GM12891 (cell line): ENCODE data around the gene HOMER1.
A peak's percentile ranks its signal among the peaks of the same experiment; 100 is the strongest.
"Not testable (repeated sequence)": the region's sequence is repeated elsewhere in the genome, so short reads cannot be mapped to it uniquely, and the experiment has no call there.

Source experiments
- DNase-seq: peaks from one replicate; pipeline ENCODE4 v3.0.0; 2011; ENCODE audit warnings: low spot score; ENCODE audit not compliant: insufficient read length
- FAIRE-seq: peaks from 2 replicates; lab custom pipeline; 2011; peaks lifted over from hg19 to GRCh38; lab: Jason Lieb, UNC
- PAX5 ChIP-seq: IDR thresholded peaks from 2 replicates; pipeline ENCODE4 v1.6.1; 2011; ENCODE audit warnings: low read length, moderate library complexity, mild to moderate bottlenecking; ENCODE audit not compliant: insufficient read depth, severe bottlenecking
- POLR2A ChIP-seq: IDR thresholded peaks from 2 replicates; pipeline ENCODE4 v1.6.1; 2011; ENCODE audit warnings: low read depth, low read length, control low read depth
- POLR2AphosphoS5 ChIP-seq: IDR thresholded peaks from 2 replicates; pipeline ENCODE4 v1.6.1; 2011; ENCODE audit warnings: low read depth, low read length, control low read depth
- POU2F2 ChIP-seq: IDR thresholded peaks from 2 replicates; pipeline ENCODE4 v1.6.1; 2011; ENCODE audit warnings: low read depth, mild to moderate bottlenecking, control low read depth, low read length, moderate library complexity
- SPI1 ChIP-seq: IDR thresholded peaks from 2 replicates; pipeline ENCODE4 v1.6.1; 2011; ENCODE audit warnings: low read depth, low read length, control low read depth
- TAF1 ChIP-seq: IDR thresholded peaks from 2 replicates; pipeline ENCODE4 v1.6.1; 2011; ENCODE audit warnings: low read depth, low read length, control low read depth

The HOMER1 gene

GRCh38 chr5:79521156-79521555 is 7.2 kb upstream of the HOMER1 start:
- DNase-seq (no peak), FAIRE-seq (no peak)
- TF ChIP-seq PAX5 (no peak), SPI1 (no peak), POLR2A (no peak), POU2F2 (no peak), TAF1 (no peak), POLR2AphosphoS5 (no peak)

- peak; percentile 55 for FAIRE-seq
- DNase-seq, result no peak
- TF ChIP-seq SPI1 (no peak), POU2F2 (no peak), PAX5 (no peak), TAF1 (no peak), POLR2A (no peak), POLR2AphosphoS5 (no peak)
Measured at GRCh38 chr5:79518718-79519117, 4.8 kb upstream of the HOMER1 start.

GRCh38 chr5:79517601-79518000 is 3.7 kb upstream of the HOMER1 start:
- FAIRE-seq (no peak), DNase-seq (no peak)
- peak; percentile 47; the same call in 1 of the 2 replicates for TF ChIP-seq SPI1
- no peak for TF ChIP-seq POLR2A

GRCh38 chr5:79516986-79517385 is 3.1 kb upstream of the HOMER1 start:
- no peak for DNase-seq
- FAIRE-seq, result no peak
- TF ChIP-seq PAX5 (no peak), TAF1 (no peak), POLR2AphosphoS5 (no peak), POU2F2 (no peak), SPI1 (no peak), POLR2A (no peak)

- DNase-seq, FAIRE-seq: not testable (repeated sequence)
Measured at GRCh38 chr5:79516331-79516730, 2.4 kb upstream of the HOMER1 start.

- FAIRE-seq (peak; percentile 100), DNase-seq (peak; percentile 62)
- TF ChIP-seq POLR2AphosphoS5, result peak; percentile 95
- TF ChIP-seq SPI1, result peak; percentile 87
- TF ChIP-seq POLR2A, result peak; percentile 93
- TF ChIP-seq POU2F2, result 0 out of 2 replicates have a peak, but pooled peaks have one; percentile 41
- TF ChIP-seq PAX5, result no peak
- peak; percentile 74 for TF ChIP-seq TAF1
Measured at GRCh38 chr5:79514391-79515105, 614 bp upstream of the HOMER1 start.

- peak; percentile 56 for FAIRE-seq
- no peak for TF ChIP-seq POLR2A
- no peak for TF ChIP-seq TAF1
- no peak for TF ChIP-seq POLR2AphosphoS5
- no peak for TF ChIP-seq POU2F2
- no peak for TF ChIP-seq SPI1
- TF ChIP-seq PAX5, result no peak
- no peak for DNase-seq
Measured at GRCh38 chr5:79513308-79513703, 628 bp downstream of the HOMER1 start.

GRCh38 chr5:79512471-79513307 is 1.2 kb downstream of the HOMER1 start:
- DNase-seq (no peak), FAIRE-seq (peak; percentile 66)
- TF ChIP-seq SPI1, result no peak
- TF ChIP-seq TAF1, result no peak
- TF ChIP-seq POLR2A, result no peak
- no peak for TF ChIP-seq POU2F2
- no peak for TF ChIP-seq PAX5
- TF ChIP-seq POLR2AphosphoS5, result no peak

GRCh38 chr5:79512049-79512448 is 1.9 kb downstream of the HOMER1 start:
- TF ChIP-seq POU2F2, result no peak
- no peak for TF ChIP-seq POLR2AphosphoS5
- no peak for TF ChIP-seq POLR2A
- TF ChIP-seq TAF1, result no peak
- TF ChIP-seq PAX5, result no peak
- TF ChIP-seq SPI1, result no peak
- FAIRE-seq, result peak; percentile 43
- DNase-seq, result no peak

GRCh38 chr5:79510638-79511037 is 3.3 kb downstream of the HOMER1 start:
- DNase-seq (no peak), FAIRE-seq (no peak)
- TF ChIP-seq POLR2AphosphoS5 (no peak), SPI1 (no peak), POLR2A (no peak)
